GM03348 (cell line): ENCODE results near the gene KRTAP1-4.
"Not testable (repeated sequence)": the region's sequence is repeated elsewhere in the genome, so short reads cannot be mapped to it uniquely, and the experiment has no call there.

Experiments used
- DNase-seq: peaks from one replicate; pipeline ENCODE4 v3.0.0; 2012; ENCODE audit warnings: low spot score

The KRTAP1-4 gene

DNA sequence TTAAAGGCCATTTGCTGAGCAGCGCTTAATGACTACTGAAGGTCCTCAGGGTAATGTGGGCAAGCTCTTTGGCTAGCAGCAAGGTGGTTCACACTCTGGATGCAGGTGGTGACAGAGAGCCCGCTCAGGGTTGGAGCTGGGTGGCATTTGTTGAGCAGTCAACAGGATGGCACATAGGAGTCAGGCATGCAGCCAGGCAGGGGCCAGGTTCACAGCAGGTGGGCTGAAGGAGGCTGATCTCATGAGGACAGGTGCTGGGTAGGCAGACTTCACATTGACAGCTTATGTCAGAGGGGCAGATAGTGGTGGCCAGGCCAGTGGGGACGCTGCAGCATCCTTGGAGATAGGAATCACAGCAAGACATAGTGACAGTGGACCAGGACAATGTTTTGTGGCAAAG is 25.6 kb downstream of the KRTAP1-4 start:
- DNase-seq = no peak

DNA sequence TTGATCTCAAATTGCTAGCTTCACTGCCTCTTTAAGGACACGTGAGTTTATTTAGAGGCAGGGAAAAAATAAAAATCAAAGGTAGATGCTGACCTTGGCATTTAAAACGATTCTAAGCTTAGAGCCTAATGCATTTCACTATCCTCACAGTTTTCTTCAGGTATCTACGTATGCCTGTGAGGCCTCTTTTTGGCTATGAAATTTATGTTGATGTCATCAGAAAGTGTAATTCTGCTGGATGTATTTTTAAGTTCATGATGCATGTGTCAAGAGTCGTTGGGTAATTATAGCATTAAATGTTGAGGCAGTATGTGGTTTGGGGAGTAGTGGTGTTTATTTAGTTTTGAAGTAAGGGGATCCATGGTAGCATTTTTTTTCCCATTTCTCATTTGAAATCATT is 26.1 kb downstream of the KRTAP1-4 start:
- no peak for DNase-seq

DNA sequence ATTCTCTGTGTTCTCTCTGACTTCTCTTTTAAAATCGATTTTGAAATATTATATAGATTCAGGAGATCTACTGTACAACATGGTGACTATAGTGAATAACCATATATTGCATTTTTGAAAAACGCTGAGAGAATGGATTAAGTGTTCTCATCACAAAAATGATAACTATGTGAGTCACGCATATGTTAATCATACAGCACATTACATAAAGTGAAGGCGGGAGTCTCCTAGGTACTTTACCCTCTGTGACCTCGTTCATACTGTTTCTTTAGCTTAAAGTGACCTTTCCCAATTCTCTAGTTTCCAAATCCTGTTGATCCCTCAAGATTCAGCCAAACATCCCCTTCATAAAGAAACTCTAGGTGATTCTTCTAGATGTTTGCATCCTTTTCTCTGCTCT is 27.2 kb downstream of the KRTAP1-4 start:
- DNase-seq = no peak

DNA sequence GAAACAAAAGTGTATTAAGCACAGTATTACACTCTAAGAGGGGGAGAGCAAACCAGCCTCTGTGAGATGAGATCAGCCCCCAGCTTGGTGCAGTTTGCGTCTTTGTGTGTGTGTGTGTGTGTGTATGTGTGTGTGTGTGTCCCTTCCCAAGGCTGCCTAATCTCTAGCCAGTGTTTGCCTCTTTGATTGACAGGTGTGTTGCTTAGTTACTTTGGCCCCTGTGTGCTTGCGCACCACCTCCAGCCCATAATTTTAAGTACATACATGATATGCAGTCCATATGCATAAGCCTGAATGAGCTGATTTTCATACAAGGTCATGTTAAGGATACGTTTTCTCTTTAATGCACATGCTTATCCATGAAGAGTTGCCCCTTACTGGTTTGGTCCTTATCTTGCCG is 28.2 kb downstream of the KRTAP1-4 start:
- DNase-seq = no peak

DNA sequence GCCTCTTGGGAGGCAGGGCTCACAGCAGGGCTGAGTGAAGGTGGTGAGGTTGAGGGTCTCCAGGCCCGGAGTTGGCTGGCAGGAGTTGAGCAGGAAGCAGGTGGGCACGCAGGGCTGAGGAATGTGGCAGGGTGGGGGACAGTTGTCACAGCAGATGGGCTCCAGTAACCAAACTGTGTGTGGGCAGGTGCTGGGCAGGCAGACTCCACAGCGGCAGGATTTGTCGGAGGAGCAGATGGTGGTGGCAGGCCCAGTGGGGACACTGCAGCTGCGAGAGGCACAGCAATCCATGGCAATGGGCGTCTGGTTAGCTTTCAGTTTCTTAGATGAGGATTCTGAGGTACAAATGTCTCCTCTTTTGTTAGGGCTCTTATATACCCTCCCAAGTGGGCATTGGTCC is 30.4 kb downstream of the KRTAP1-4 start, which contains the start of gene KRTAP3-2:
Gene KRTAP3-2 (minus strand): TSS at position 344 of the 400 bp plus-strand sequence. CDS start 53 bp downstream, at position 291.
- not testable (repeated sequence) for DNase-seq

DNA sequence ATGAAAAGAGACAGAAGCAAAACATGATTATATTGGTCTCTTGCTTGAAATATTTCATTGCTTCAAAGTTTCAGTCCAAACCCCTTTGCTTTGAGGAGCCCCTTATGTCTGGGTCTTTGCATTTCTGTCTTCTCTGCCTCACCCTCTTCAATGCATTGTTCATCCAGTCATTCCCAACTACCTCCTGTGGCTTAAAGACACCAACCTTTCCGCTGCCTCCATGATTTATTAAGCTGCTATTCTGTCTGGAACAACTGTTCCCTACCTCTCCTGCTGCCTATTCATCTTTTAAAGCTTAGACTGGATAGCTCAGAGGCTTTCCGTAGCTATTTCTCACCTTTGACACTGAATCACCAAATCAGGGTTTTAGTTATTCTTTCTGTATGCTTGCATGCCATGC is 32.6 kb downstream of the KRTAP1-4 start:
- no peak for DNase-seq

DNA sequence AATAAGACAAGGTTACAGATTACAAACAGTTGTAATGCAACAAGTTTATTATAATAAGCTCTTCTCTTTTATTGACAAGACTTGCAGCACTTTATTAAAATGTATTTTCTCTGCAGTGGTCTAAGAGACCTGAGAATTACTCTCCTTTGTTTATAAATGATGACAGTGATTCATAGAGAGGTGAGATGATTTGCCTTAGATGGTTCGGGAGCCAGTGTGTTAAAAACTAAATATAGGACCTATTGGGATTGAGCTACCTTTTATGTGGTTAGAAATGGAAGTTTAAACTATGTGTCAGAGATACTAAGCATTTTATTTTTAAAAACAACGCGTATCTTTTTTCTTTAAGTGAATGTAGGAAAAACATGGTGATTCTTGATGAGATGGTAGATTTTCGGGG is 33.2 kb downstream of the KRTAP1-4 start:
- DNase-seq = no peak

DNA sequence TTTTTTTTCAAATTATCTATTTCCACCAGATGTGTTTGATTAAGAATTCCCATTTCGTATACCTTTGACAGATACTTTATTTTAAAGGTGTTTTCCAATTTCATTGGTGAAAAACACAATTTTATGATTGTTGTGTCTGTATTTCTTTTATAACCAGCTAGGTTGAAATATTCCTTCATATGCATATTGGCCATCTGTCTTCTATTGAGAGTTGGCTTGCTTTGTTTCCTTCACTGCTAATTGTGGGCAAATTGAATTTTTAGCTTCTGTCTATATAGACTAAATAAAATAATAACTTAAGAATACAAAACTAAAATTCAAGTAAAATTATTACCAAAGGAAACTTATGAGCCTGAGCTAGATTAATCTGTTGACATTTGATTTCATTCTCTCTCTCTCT is 34.9 kb downstream of the KRTAP1-4 start:
- DNase-seq = no peak

DNA sequence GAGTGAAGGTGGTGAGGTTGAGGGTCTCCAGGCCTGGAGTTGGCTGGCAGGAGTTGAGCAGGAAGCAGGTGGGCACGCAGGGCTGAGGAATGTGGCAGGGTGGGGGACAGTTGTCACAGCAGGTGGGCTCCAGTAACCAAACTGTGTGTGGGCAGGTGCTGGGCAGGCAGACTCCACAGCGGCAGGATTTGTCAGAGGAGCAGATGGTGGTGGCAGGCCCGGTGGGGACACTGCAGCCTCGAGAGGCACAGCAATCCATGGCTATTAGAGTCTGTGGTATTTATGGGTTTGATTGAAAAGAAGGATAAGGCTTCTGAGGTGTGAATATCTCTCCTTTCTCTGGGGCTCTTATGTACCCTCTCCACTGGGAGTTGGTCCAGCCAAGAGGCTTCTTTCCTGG is 36.2 kb downstream of the KRTAP1-4 start, which contains the start of gene KRTAP3-3:
Gene KRTAP3-3 (minus strand): TSS at position 326 of the 400 bp plus-strand sequence. CDS start 67 bp downstream, at position 259.
- DNase-seq = no peak

DNA sequence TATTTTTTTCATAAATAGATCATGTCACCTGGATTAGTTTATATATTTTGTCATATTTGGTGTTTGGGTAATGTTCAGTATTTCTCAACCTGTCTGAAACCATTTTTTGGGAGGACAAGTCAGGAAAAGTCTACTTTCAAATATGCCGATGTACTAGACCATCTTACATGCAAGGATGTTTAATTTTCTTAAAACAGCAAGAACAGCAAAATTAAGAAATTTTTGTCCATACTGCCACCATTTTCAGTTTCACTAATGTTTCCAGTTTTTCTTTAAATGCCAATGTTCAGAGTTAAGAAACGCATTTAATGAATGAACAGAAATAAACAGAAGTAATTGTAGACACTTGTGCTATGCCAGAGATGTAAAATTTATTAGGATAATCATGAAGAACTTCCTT is 36.9 kb downstream of the KRTAP1-4 start:
- no peak for DNase-seq

DNA sequence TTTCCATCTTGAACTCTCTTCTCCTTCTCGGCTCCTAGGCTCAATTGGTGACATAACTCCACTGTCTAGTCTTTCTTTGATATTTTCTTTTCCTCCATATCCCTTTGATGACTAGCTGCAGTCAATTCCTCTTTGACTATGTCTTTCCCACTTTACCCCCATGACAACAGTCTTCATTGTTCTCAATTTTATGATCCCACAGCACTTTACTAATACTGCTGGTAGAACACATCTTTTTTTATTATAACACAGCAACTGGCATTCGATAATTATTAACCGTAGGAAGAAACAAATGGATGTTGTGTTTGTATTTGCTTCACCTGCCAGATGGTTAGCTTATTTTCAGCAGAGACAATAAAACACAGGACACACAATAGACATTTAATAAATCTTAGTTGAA is 37.3 kb downstream of the KRTAP1-4 start:
- no peak for DNase-seq

DNA sequence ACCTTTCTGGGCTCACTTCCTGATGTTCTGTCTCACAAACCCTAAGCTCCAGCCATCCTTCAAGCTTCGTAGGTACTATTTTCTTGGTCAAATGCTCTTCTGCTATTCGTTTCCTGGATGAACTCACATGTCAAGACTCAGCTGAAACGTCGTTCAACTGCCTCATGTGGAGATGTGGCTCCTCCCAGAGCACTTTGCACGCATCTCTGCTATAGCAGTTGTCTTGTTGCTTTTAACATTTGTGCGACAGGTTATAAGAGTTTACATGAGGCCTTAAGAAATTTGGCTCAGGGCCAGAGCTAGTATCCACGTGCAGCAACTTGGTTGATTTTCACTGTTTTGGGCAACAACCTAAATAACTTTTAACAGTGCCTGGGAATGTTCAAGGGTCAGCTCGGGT is 43.1 kb downstream of the KRTAP1-4 start:
- no peak for DNase-seq

DNA sequence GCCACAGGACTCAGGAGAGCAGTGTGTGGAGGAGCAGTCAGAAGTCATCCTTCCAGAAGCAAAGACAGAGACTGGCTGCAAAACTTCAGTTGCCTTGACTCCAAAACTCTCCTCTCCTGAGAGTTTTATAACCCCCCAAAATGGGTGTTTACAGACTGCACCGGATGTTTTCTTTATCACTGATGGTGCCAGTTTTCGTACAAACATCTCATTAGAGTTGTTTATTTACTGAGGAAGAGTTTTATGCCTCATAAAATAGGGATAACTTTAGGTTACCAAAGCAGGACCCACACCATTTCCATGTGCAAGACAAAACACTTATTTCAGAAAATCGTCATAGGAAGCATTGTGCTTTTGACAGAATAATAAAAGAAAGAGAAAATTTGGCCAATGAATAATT is 45.8 kb downstream of the KRTAP1-4 start, which contains the start of gene KRT40:
Gene KRT40 (minus strand): TSS at position 101 of the 400 bp plus-strand sequence. CDS start 53 bp downstream, at position 48.
- no peak for DNase-seq

DNA sequence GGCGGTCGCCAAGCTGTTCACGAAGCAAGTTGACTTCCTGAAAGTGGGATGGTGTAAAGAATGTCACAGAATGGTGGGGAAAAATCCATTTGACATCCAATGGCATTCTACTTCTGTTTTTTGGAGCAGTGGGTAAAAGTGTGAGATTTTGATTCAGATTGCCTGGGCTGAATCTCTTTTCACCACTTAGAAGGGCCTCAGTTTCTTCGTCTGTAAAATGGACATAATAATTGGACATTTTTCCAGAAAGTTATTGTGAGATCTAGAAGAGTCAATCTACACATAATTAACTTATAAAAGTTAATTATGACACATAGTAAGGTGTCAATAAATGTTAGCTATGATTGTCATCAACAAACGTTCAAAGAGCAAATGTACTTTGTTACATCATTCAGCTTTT is 48.9 kb downstream of the KRTAP1-4 start:
- DNase-seq = no peak

DNA sequence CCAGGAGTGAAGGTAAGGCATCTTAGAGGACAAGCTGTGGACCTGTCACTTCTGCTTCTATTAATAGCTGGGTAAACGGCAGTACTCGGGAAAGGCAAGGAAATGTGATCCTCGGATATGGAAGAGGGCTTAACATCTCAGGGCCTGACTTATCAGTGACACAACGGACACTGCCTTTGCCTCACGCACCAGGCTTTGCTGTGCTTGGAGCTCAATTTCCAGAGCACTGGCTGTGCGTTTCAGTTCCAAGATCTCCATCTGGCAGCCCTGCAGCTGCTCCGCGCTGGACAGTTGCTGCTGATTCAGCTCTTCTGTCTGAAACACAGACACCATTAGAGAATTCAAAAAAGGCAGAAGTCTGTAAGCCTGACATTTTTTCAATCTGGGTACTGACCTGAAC is 49.4 kb downstream of the KRTAP1-4 start:
- peak; percentile 51 for DNase-seq

DNA sequence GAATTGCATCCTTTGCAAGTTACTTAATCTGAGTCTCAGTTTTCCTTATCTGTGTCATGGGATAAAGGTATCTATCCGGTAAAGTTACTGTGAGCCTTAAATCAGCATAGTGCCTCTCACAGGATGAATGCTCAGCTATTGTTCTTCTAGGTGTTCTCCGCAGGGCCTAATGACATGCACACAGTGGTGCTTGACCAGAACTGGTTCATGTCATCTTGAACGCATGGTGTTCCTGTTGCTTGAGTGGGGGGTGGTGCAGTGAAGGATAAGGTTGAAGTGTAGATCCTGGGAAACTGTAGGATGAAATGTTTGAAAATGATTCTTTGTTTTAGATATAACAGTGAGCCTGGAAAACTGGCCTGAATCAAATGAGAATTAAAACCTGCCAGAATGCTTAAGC is 49.9 kb downstream of the KRTAP1-4 start:
- DNase-seq = no peak
